ENCODE results near the gene PSENEN.
A peak's percentile ranks its signal among the peaks of the same experiment; 100 is the strongest.
"Not testable (repeated sequence)": the region's sequence is repeated elsewhere in the genome, so short reads cannot be mapped to it uniquely, and the experiment has no call there.

The PSENEN gene

GRCh38 chr19:35753634-35754369 is 8.4 kb downstream of the PSENEN start:
- DNase-seq, result no peak

- DNase-seq, result no peak
Measured at GRCh38 chr19:35754370-35755130, 9.1 kb downstream of the PSENEN start.

GRCh38 chr19:35755131-35755549 is 9.7 kb downstream of the PSENEN start:
- no peak for DNase-seq

GRCh38 chr19:35755550-35756376 is 10.3 kb downstream of the PSENEN start:
- DNase-seq, result no peak

GRCh38 chr19:35756377-35757230 is 11.2 kb downstream of the PSENEN start, which contains the start of gene HSPB6:
TSS of gene HSPB6 (minus strand) at chr19:35757029. CDS start at chr19:35757008, 21 bp downstream.
- DNase-seq, result no peak

GRCh38 chr19:35757231-35757748 is 11.8 kb downstream of the PSENEN start:
- peak; percentile 18 for DNase-seq

GRCh38 chr19:35757749-35758608 is 12.5 kb downstream of the PSENEN start, which contains the start of gene PROSER3:
TSS of gene PROSER3 (plus strand) at chr19:35758176. CDS start at chr19:35758216, 40 bp downstream.
- peak; percentile 98 for DNase-seq

GRCh38 chr19:35759697-35760096 is 14.2 kb downstream of the PSENEN start:
- no peak for DNase-seq

- DNase-seq, result no peak
Measured at GRCh38 chr19:35760711-35761349, 15.4 kb downstream of the PSENEN start.

- DNase-seq, result no peak
Measured at GRCh38 chr19:35764432-35765315, 19.2 kb downstream of the PSENEN start.

GRCh38 chr19:35766571-35767104 is 21.2 kb downstream of the PSENEN start:
- DNase-seq, result no peak

- no peak for DNase-seq
Measured at GRCh38 chr19:35767288-35768081, 22.0 kb downstream of the PSENEN start.

GRCh38 chr19:35768082-35768421 is 22.6 kb downstream of the PSENEN start:
- no peak for DNase-seq

GRCh38 chr19:35772362-35772761 is 26.9 kb downstream of the PSENEN start:
- DNase-seq, result not testable (repeated sequence)

GRCh38 chr19:35773020-35773806 is 27.8 kb downstream of the PSENEN start:
- no peak for DNase-seq

GRCh38 chr19:35774274-35775045 is 29.0 kb downstream of the PSENEN start:
- DNase-seq, result no peak

GRCh38 chr19:35775046-35775297 is 29.5 kb downstream of the PSENEN start:
- no peak for DNase-seq
